ENCODE measurements around the gene RELL2. TPM values are rescaled to one million over a fixed set of nuclear protein-coding genes. Genes with fewer than 3 reads are reported as not detected.
A peak's percentile ranks its signal among the peaks of the same experiment; 100 is the strongest.

The RELL2 gene
- total RNA-seq, result 1 to 10 TPM in 1 of 2 donors, under 1 TPM in 1; 0.41 to 1.3 TPM

DNA sequence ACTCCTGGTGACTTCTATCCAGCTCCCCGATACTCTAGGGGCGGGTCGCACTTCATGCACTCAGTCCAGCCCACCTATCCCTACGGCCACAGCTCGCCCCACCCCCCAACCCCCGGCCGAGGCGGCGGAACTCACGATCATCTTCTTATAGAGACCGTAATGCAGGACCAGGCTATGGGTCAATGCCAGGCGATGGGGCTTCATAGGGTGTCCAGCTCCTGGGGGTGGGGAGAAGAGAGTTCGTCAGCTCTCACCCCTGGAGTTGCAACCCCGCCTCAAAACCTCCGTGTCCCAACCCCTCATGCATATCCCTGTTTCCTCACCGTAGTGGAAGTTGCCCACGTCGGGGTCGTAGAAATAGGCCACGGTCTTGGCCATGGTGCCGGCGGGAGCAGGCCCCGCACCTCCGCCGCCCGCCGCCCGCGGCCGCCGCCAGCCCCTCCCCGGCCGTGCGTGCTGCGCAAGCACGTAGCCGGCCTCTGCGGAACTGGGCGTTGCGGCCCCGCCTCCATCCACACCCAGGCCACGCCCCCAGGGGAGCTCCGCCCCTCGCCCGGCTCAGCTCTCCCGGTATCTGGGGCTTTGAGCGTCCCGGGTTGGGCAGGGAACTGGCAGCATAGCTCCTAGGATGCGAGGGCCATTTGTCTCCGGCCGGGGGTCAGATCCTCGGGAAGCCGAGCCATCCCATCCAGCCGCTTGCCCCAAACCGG, at the start of gene RELL2, which contains the start of gene HDAC3:
Gene RELL2 (plus strand): TSS at position 585 of the 710 bp plus-strand sequence. CDS start 1,229 bp downstream, outside the sequence.
Gene HDAC3 (minus strand): TSS at position 437 of the 710 bp plus-strand sequence. CDS start 59 bp downstream, at position 378.
- Histone ChIP-seq H3K27ac (peak within 1 kb of the TSS; percentile 74), H3K4me1 (peaks cover 0 to 35% of the 10 kb centered on the region in 2 donors), H3K9me3 (no peaks in the 10 kb centered on the region), H3K36me3 (peaks cover under 1% of the 10 kb centered on the region), H3K27me3 (no peaks in the 10 kb centered on the region), H3K4me3 (peak within 1 kb of the TSS; percentile 75 to 79)
- TF ChIP-seq CTCF (IDR thresholded peaks at IDR 0.05), result no peak
- peak; percentile 89 for DNase-seq (ENCODE audit: low spot score)

DNA sequence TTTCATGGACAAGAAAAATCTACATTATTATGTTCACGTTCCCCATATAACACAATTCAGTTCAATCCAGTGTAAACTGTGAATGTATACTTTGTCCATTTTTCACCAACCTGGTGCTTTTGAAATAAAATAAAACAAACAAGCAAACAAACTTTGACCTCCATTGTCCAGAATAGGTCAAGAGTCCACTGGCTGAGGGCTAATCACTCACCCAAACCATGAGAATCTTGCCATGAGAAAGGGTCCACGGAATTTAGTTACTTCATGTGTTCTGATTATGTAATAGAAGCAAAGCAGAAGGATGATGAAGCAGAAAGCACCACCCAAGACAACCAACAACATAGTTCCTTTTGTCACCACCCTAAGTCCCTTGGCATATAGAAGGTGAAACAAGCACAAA, 46.7 kb upstream of the RELL2 start:
- Histone ChIP-seq H3K27me3 (no peaks in the 10 kb centered on the region), H3K27ac (no peak overlapping the region), H3K4me1 (no peaks in the 10 kb centered on the region), H3K9me3 (no peaks in the 10 kb centered on the region), H3K36me3 (peaks cover 19% of the 10 kb centered on the region), H3K4me3 (no peak overlapping the region)
- DNase-seq (ENCODE audit: low spot score), result no peak
- no peak for TF ChIP-seq CTCF (IDR thresholded peaks at IDR 0.05)

DNA sequence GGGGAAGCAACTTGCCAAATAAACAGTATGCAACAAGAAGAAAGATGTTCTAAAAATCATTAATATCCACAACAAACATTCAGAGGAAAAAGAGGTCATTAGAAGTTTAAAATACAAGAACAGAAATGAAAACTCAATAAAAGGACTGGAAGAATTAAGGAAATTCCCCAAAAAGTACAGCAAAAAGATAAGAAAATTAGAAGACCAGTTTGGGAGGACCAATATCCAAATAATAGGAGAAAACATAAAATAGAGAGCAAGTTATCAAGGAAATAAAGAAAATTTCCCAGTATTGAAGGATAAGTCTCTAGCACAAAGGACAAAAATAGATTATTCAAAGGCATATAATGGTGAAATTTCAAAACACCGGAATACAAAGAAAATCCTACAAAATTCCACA, 39.9 kb upstream of the RELL2 start:
- H3K27me3 ChIP-seq, result no peaks in the 10 kb centered on the region
- H3K36me3 ChIP-seq, result no peaks in the 10 kb centered on the region
- DNase-seq (ENCODE audit: low spot score), result no peak
- H3K9me3 ChIP-seq, result no peaks in the 10 kb centered on the region
- no peak overlapping the region for H3K4me3 ChIP-seq
- H3K4me1 ChIP-seq, result peaks cover 0 to 29% of the 10 kb centered on the region in 2 donors
- no peak overlapping the region for H3K27ac ChIP-seq
- no peak for TF ChIP-seq CTCF (IDR thresholded peaks at IDR 0.05)

DNA sequence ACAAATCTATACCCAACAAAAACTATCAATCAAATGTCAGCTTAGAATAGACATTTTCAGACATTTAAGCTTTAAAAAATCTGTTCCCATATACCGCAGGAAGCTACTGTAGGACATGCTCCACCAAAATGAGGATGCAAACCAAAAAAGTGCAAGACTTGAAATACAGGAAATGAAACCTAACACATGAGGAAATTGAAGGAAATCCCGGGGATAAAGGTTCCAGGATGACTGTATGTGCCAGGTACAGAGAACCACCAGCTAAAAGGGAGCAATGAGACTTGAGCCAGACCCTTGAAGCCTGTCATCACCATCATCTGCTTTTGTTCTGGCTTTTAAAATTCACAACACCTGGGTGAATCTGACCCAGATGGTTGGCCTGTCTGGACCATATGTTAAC, 39.4 kb upstream of the RELL2 start:
- Histone ChIP-seq H3K36me3 (no peaks in the 10 kb centered on the region), H3K27ac (peak overlapping the region in 1 of 2 donors; percentile 79), H3K27me3 (no peaks in the 10 kb centered on the region), H3K4me3 (no peak overlapping the region), H3K4me1 (peaks cover 0 to 29% of the 10 kb centered on the region in 2 donors), H3K9me3 (no peaks in the 10 kb centered on the region)
- DNase-seq (ENCODE audit: low spot score), result no peak
- no peak for TF ChIP-seq CTCF (IDR thresholded peaks at IDR 0.05)

DNA sequence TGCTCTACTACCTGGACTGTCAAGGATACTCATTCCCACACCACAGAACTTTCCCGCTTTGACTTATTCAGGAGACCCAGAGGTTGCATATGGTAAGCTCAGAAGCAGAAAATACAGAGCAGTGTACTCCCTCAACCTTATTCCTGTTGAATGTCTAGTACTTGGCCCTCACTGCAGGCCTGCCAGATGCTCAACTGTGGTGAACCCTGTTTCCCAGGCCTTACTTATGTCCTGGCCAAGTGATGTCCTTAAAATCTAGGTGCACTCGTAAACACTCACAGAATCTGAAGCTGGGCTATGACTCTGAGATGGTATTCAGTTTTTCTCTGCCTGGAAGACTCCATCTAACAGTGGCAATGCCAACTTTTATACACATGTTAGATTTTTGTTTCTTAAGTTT, 39.0 kb upstream of the RELL2 start:
- Histone ChIP-seq H3K9me3 (no peaks in the 10 kb centered on the region), H3K4me3 (no peak overlapping the region), H3K27ac (peak overlapping the region in 1 of 2 donors; percentile 79), H3K4me1 (peaks cover 0 to 29% of the 10 kb centered on the region in 2 donors), H3K27me3 (no peaks in the 10 kb centered on the region), H3K36me3 (no peaks in the 10 kb centered on the region)
- TF ChIP-seq CTCF (IDR thresholded peaks at IDR 0.05), result no peak
- DNase-seq (ENCODE audit: low spot score), result no peak
